NCI-H2029 (cell line): ENCODE measurements around the gene IFNA7.
"Not testable (repeated sequence)": the region's sequence is repeated elsewhere in the genome, so short reads cannot be mapped to it uniquely, and the experiment has no call there.

Experiments used
- DNase-seq: peaks from one replicate; lab custom pipeline; 2025; lab: John Stamatoyannopoulos, UW

IFNA7 gene

DNA sequence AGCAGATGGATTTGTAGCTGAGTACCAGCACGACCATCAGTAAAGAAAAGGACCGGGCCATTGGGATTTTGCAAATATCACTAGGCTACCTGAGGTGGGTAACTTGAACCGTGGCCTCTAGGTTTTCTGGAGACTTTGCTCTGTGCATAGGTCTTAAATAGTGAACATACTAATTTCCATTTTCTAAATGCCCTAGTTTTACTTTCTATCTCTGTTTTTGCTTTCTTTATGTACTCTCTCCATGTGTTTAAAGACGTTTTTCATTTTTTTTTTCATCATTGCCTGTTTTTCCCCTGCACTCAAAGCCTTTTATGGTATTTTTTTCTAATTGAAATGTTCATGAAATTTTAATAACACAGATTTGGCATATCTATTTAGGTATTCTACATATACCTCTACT, at the start of gene IFNA7:
Gene IFNA7, minus strand, starts transcription at position 101 of the 400 bp plus-strand sequence. Its CDS starts 40 bp downstream, at position 61.
- not testable (repeated sequence) for DNase-seq

DNA sequence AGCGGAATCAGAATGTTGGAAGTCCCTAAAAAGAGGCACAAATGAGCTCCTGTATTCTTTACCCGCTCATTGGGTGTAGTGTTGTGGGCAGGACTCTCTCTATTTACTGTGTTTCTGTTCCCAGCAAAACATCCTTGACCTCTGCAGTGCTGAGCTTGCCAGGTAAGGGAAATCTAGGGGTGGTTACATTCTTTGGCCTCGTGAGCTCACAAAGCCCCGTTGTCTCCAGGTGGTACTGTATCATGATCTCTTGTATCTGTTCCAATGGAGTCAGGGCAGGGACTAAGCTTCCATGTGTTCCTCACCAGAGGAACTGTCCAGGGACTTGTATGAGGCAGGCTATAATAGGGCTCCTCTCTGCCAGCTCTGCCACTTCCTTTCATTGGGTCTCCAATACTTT, 49.6 kb upstream of the IFNA7 start:
- DNase-seq = no peak

DNA sequence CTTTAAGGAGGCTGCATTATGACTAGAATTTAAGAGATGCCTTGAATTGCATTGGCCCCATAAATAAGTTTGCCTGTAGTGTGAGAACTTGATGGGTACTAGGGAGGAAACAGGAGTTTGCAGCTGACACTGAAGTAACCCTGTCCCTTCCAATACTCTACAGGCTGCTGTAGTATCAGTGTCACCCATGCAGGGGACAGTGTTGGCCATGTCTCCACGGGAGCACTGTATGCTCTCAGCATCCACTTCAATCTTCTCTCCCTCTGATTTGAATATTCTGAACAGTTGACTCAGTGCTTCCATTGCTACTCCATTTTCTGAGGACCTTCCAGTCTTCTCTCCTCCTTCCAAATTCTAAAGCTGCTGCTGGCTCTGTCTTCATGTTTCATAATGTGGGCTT, 49.2 kb upstream of the IFNA7 start:
- DNase-seq = no peak

DNA sequence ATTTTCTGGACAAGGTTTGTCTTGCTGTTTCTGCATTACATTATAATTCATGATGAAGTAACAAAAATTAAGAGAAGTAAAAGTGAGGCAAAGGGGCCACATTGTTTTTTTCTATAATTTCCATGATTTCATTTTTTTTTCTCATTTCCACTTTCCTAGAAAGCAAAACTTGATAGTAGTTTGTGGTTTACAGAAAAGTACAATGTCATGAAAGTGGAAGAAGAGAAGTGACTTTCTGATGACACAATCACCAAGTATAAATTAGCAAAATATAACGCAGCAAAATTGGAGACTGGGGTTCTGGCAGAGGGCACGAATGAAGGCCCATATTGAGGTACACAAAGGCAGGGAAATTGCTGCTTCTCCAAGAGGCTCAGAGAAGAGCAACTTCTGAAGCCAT, 42.8 kb upstream of the IFNA7 start:
- DNase-seq = no peak

DNA sequence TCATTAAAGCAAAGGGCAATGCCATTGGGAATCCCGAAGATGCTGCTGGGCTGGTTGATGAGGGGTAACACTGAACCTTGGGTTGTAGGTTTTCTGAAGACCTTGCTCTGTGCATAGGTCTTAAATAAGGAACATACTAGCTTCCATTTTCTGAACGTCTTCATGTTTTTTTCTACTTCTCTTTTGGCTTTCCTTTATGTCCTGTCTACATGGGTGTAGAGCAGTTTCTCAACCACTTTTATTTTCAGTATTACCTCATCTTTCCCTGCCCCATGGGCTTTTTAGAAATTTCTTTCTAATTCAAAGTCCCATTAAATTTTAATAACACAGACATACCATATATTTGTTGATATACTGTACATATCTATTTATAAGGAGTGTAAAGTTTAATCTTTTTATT, 37.9 kb upstream of the IFNA7 start, which contains the start of gene IFNA14:
Gene IFNA14, minus strand, starts transcription at position 95 of the 400 bp plus-strand sequence. Its CDS starts 70 bp downstream, at position 25.
- DNase-seq = no peak

DNA sequence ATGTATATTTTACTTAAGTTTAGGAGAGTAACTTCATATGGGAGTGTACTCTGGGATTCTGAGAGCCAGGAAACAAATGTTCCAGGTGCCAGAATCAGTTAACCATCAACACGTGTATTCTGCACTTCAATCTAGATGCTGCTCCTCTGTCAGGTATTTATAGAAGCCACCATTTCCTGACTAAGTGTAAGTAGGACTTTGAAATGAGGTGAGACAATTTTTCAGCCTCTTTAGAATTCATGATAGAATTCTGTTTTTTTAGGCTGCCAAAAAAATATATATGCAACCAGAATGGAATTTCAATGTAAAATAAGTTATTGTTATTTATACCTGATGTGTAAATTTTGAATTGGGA, 34.3 kb upstream of the IFNA7 start:
- DNase-seq = not testable (repeated sequence)

DNA sequence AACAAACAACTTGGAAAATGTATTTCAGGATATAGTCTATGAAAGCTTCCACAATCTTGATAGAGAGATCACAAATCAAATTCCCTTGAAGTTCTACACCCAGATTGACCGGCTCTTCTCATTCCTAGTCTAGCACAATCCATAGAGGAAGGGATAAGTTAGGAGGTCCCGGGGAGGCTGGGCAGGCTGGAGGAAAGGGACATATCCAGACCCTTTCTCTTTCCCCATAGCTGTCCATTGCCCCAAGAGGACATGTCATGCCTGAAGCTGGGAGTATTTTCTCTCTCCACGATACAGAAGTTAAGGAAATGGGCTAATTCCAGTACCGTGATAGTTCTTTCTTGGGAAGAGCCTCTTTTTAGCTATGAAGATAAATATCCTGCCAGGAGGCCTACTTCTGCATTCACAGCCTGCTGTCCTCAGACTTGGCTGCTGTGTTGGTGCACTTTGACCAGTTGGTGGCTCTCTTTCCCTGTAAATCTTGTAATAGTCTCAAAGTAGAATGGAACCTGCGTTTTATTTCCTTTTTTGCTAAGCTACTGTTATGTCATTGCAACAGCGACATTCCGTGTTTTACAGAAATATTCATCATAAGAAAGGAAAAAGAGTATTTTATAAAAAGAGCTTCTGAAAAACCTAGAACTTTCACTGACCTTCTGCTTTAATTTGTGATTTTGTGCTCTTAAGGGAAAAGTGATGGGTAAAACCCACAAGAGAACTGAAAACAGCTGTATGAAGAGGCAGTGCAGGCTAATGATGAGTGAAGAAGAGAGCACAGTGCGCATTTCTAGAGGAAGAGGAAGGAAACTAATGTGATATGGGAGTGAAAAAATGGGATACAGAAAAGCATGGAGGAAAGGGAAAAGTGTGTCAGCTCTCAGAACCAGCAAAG, 33.7 kb upstream of the IFNA7 start:
- DNase-seq = not testable (repeated sequence)

DNA sequence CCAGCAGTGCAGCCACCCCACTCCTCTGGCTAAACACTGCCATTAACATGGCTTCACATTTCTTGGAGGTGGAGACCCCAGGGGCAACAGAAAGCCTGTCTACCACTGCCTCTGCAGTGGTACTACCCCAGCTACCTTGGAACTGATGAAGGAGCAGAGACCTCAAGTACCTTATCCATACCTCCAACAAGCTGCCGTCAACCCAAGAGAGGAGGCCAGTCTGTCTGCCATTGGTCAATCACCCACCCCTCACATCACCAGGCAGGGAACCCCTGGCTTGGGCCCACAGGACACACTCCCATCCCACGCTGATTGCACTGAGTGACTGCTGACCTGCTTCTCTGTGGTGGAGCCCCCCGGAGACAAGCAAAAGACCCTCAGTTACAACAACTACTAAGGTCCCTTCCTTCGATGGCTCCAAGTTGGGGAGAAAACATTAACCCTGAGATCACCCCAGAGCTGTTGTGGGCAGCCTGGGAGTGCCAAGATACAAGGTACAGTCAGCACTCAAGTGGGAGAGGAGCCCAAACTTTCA, 32.2 kb upstream of the IFNA7 start:
- DNase-seq = no peak

DNA sequence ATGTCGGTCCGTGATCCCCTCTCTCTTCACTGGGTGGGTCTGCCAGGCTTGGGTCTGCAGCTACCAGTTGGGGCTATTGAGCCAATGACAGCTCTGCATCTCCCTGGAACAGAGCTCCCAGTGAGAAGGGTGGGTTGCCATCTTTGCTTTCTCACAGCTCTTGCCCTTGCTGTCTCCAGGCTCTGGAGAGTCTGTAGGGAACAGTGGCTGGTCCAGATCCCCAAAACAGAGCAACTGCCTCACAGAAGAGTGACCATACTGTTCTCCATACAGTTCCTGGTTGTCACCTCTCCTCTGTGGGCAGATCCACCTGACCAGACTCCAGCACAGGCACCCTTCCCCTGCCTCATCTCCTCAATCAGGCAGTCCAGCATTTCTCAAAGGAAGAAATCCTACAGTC, 31.3 kb upstream of the IFNA7 start:
- no peak for DNase-seq

DNA sequence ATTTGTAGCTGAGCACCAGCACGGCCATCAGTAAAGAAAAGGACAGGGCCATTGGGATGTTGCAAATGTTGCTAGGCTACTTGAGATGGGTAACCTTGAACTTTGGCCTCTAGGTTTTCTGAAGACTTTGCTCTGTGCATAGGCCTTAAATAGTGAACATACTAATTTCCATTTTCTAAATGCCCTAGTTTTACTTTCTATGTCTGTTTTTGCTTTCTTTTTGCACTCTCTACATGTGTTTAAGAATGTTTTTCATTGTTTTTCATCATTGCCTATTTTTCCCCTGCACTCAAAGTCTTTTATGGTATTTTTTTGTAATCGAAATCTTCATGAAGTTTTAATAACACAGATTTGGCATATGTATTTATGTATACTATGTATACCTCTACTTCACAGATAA, 26.1 kb upstream of the IFNA7 start, which contains the start of gene IFNA17:
Gene IFNA17, minus strand, starts transcription at position 101 of the 400 bp plus-strand sequence. Its CDS starts 49 bp downstream, at position 52.
- no peak for DNase-seq

DNA sequence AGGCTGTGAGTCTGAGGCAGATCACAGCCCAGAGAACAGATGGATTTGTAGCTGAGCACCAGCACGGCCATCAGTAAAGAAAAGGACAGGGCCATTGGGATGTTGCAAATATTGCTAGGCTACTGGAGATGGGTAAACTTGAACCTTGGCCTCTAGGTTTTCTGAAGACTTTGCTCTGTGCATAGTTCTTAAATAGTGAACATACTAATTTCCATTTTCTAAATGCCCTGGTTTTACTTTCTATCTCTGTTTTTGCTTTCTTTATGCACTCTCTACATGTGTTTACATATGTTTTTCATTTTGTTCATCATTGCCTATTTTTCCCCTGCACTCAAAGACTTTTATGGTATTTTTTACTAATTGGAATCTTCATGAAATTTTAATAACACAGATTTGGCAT, 15.2 kb upstream of the IFNA7 start, which contains the start of gene IFNA16:
Gene IFNA16, minus strand, starts transcription at position 101 of the 400 bp plus-strand sequence. Its CDS starts 6 bp downstream, at position 95.
- not testable (repeated sequence) for DNase-seq

DNA sequence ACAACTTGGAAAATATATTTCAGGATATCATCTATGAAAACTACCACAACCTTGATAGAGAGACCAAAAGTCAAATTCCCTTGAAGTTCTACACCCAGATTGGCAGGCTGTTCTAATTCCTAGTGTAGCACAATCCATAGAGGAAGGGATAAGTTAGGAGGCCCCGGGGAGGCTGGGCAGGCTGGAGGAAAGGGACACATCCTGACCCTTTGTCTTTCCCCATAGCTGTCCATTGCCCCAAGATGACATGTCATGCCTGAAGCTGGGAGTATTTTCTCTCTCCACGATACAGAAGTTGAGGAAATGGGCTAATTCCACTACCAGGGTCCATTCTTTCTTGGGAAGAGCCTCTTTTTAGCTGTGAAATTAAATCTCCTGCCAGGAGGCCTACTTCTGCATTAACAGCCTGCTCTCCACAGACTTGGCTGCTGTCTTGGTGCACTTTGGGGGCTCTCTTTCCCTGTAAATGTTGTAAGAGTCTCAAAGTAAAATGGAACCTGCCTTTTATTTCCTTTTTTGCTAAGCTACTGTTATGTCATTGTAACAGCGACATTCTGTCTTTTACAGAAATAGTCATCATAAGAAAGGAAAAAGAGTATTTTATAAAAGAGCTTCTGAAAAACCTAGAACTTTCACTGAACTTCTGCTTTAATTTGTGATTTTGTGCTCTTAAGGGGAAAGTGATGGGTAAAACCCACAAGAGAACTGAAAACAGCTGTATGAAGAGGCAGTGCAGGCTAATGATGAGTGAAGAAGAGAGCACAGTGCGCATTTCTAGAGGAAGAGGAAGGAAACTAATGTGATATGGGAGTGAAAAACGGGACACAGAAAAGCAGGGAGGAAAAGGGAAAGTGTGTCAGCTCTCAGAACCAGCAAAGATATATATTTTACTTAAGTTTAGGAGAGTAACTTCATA, 11.7 kb upstream of the IFNA7 start:
- not testable (repeated sequence) for DNase-seq

DNA sequence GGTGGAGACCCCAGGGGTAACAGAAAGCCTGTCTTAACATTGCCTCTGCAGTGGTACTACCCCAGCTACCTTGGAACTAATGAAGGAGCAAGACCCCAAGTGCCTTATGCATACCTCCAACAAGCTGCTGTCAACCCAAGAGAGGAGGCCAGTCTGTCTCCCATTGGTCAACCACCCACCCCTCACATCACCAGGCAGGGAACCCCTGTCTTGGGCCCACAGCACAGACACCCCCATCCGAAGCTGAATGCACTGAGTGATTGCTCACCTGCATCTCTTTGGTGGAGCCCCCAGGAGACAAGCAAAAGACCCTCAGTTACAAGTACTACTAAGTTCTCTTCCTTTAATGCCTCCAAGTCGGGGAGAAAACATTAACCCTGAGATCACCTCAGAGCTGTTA, 10.2 kb upstream of the IFNA7 start:
- not testable (repeated sequence) for DNase-seq

DNA sequence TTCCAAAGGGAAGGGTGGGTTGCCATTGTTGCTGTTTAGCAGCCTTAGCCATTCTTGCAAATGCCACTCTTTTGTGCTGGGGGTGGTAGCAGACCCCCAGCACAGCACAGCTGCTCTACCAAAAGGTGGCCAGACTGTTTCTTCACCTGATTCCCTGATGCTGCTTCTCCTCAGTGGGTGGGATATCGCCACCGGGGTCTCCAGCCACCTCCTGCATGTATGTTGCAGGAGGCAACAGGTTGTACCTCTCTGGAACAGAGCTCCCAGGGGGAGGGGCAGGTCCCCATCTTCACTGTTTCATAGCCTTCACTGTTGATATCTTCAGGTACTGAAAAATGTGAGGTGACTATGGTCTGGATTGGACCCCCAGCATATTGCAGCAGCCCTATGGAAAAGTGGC, 8.8 kb upstream of the IFNA7 start:
- DNase-seq = not testable (repeated sequence)

DNA sequence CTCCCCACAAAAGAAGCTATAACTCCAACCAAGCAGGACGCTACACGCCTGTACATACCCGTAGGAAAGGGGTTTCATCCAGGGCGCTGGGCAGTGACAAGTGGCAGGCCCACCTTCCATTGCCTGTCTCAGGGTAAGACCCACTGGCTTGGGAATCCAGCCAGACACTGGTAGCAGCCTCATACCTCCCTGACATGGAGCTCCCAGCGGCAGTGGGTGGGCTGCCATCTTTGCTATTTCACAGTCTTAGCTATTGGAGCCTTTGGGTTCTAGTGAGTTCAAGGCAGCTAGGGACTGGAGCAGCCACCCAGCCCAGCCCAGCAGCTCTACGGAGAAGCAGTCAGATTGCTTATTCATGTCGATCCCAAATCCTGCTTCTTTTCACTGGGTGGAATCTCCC, 8.3 kb upstream of the IFNA7 start:
- DNase-seq = no peak

DNA sequence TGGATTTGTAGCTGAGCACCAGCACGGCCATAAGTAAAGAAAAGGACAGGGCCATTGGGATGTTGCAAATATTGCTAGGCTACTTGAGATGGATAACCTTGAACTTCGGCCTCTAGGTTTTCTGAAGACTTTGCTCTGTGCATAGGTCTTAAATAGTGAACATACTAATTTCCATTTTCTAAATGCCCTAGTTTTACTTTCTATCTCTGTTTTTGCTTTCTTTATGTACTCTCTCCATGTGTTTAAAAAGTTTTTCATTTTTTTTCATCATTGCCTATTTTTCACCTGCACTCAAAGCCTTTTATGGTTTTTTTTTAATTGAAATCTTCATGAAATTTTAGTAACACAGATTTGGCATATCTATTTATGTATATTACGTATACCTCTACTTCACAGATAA, 5.0 kb upstream of the IFNA7 start, which contains the start of gene IFNA10:
Gene IFNA10, minus strand, starts transcription at position 101 of the 400 bp plus-strand sequence. Its CDS starts 46 bp downstream, at position 55.
- not testable (repeated sequence) for DNase-seq

DNA sequence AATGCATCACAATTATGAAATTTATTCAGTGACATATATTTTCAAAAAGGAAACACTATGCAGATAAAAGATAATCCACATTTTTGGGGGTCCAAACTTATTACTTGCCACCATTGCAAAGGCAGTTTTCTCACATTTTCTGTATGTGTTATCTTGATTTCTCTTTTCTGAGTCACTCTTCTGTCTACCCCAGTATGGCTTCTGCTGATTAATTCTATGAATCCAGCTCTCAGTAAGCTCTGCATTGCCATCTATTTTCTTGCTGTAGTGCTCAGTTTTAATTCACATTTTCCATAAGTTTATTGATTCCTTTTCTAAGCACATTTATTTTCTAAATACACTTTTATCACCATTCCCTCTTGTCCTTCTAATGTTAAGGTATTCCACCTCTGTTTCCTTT, 3.2 kb upstream of the IFNA7 start:
- no peak for DNase-seq

DNA sequence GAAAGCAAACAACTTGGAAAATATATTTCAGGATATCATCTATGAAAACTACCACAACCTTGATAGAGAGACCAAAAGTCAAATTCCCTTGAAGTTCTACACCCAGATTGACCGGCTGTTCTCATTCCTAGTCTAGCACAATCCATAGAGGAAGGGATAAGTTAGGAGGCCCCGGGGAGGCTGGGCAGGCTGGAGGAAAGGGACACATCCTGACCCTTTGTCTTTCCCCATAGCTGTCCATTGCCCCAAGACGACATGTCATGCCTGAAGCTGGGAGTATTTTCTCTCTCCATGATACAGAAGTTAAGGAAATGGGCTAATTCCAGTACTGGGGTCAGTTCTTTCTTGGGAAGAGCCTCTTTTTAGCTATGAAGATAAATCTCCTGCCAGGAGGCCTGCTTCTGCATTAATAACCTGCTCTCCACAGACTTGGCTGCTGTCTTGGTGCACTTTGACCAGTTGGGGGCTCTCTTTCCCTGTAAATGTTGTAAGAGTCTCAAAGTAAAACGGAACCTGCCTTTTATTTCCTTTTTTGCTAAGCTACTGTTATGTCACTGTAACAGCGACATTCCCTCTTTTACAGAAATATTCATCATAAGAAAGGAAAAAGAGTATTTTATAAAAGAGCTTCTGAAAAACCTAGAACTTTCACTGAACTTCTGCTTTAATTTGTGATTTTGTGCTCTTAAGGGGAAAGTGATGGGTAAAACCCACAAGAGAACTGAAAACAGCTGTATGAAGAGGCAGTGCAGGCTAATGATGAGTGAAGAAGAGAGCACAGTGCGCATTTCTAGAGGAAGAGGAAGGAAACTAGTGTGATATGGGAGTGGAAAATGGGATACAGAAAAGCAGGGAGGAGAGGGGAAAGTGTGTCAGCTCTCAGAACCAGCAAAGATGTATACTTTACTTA, 6.9 kb downstream of the IFNA7 start:
- DNase-seq = not testable (repeated sequence)

DNA sequence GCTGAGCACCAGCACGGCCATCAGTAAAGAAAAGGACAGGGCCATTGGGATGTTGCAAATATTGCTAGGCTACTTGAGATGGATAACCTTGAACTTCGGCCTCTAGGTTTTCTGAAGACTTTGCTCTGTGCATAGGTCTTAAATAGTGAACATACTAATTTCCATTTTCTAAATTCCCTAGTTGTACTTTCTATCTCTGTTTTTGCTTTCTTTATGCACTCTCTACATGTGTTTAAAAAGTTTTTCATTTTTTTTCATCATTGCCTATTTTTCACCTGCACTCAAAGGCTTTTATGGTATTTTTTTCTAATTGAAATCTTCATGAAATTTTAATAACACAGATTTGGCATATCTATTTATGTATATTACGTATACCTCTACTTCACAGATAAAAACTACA, 14.5 kb downstream of the IFNA7 start, which contains the start of gene IFNA4:
Gene IFNA4, minus strand, starts transcription at position 101 of the 400 bp plus-strand sequence. Its CDS starts 56 bp downstream, at position 45.
- DNase-seq = not testable (repeated sequence)
